ENCODE measurements around the gene TAF4B. TPM values are rescaled to one million over a fixed set of nuclear protein-coding genes. Genes with fewer than 3 reads are reported as not detected.

TAF4B gene
- total RNA-seq (2.0 and 2.6 TPM in 2 replicates), polyA plus RNA-seq (0.42 and 0.70 TPM in 2 replicates), polyA minus RNA-seq (ENCODE audit: low replicate concordance) (not detected in 2 replicates)
- 0.16 and 0.38 TPM in 2 replicates for polyA plus RNA-seq (2012)

GRCh38 chr18:26226229-26227050 is at the start of gene TAF4B:
TSS of gene TAF4B (plus strand) at chr18:26226445. CDS start at chr18:26226934, 489 bp downstream.
- Histone ChIP-seq H3K9ac (ENCODE audit: insufficient read depth, low read length) (peak within 1 kb of the TSS; percentile 57), H4K20me1 (ENCODE audit: control insufficient read depth, extremely low read depth, insufficient read depth, low read length) (no peaks in the 10 kb centered on the region), H2AFZ (ENCODE audit: low read length) (peak within 1 kb of the TSS; percentile 90), H3K4me1 (ENCODE audit: control insufficient read depth, extremely low read depth, insufficient read depth, low read length) (no peaks in the 10 kb centered on the region), H3K79me2 (ENCODE audit: control insufficient read depth, insufficient read depth, low read length) (no peaks in the 10 kb centered on the region), H3K36me3 (ENCODE audit: control insufficient read depth, insufficient read depth, low read length) (no peaks in the 10 kb centered on the region), H3K27ac (ENCODE audit: insufficient read depth, low read length) (peak within 1 kb of the TSS; percentile 17), H3K27me3 (ENCODE audit: control insufficient read depth, insufficient read depth, low read length) (no peaks in the 10 kb centered on the region), H3K4me3 (replicated peaks in 1 of 4; ENCODE audit: control extremely low read depth in 1 of 4, insufficient read depth in 1 of 4, low read depth in 3 of 4, low read length in 4 of 4) (peak within 1 kb of the TSS; percentile 71 to 83 (median 72)), H3K9me3 (ENCODE audit: control insufficient read depth, insufficient read depth, low read depth, low read length) (no peaks in the 10 kb centered on the region), H3K4me2 (ENCODE audit: extremely low read depth, insufficient read depth, low read length) (peak within 1 kb of the TSS; percentile 98)
- DNase-seq (ENCODE audit: low read depth in 2 of 2): peak; percentile 89 to 92
- TF ChIP-seq EZH2 (IDR thresholded peaks at IDR 0.05; ENCODE audit: low read length, missing control alignments) (no peak), CTCF (conservative IDR thresholded peaks at IDR 0.05 in 1 of 2, IDR thresholded peaks at IDR 0.05 in 1 of 2; ENCODE audit: low read depth in 1 of 2, low read length in 2 of 2) (no peak)

DNA sequence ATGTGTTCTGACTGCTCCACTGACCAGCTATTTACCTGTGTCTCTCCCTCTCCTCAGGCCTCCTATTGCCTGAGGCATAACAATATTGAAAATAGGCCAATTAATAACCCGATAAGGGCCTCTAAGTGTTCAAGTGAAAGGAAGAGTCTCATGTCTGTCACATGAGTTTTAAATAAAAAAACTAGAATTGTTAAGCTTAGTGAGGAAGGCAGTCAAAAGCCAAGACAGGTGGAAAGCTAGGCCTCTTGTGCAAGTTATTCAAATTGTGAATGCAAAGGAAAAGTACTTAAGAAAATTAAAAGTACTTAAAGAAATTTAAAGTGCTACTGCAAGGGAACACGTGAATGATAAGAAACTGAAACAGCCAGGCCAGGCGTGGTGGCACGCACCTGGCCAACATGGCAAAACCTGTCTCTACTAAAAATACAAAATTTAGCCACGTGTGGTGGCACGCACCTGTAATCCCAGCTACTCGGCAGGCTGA is 44.9 kb upstream of the TAF4B start:
- Histone ChIP-seq H3K27ac (ENCODE audit: insufficient read depth, low read length) (no peak overlapping the region), H3K4me2 (ENCODE audit: extremely low read depth, insufficient read depth, low read length) (no peak overlapping the region), H3K4me1 (ENCODE audit: control insufficient read depth, extremely low read depth, insufficient read depth, low read length) (no peaks in the 10 kb centered on the region), H2AFZ (ENCODE audit: low read length) (no peak overlapping the region), H3K36me3 (ENCODE audit: control insufficient read depth, insufficient read depth, low read length) (no peaks in the 10 kb centered on the region), H4K20me1 (ENCODE audit: control insufficient read depth, extremely low read depth, insufficient read depth, low read length) (no peaks in the 10 kb centered on the region), H3K9ac (ENCODE audit: insufficient read depth, low read length) (no peak overlapping the region), H3K4me3 (replicated peaks in 1 of 4; ENCODE audit: control extremely low read depth in 1 of 4, insufficient read depth in 1 of 4, low read depth in 3 of 4, low read length in 4 of 4) (no peak overlapping the region), H3K9me3 (ENCODE audit: control insufficient read depth, insufficient read depth, low read depth, low read length) (no peaks in the 10 kb centered on the region), H3K79me2 (ENCODE audit: control insufficient read depth, insufficient read depth, low read length) (no peaks in the 10 kb centered on the region), H3K27me3 (ENCODE audit: control insufficient read depth, insufficient read depth, low read length) (no peaks in the 10 kb centered on the region)
- DNase-seq (ENCODE audit: low read depth in 2 of 2): no peak
- TF ChIP-seq EZH2 (IDR thresholded peaks at IDR 0.05; ENCODE audit: low read length, missing control alignments): no peak
- no peak for TF ChIP-seq CTCF (conservative IDR thresholded peaks at IDR 0.05 in 1 of 2, IDR thresholded peaks at IDR 0.05 in 1 of 2; ENCODE audit: low read depth in 1 of 2, low read length in 2 of 2)

DNA sequence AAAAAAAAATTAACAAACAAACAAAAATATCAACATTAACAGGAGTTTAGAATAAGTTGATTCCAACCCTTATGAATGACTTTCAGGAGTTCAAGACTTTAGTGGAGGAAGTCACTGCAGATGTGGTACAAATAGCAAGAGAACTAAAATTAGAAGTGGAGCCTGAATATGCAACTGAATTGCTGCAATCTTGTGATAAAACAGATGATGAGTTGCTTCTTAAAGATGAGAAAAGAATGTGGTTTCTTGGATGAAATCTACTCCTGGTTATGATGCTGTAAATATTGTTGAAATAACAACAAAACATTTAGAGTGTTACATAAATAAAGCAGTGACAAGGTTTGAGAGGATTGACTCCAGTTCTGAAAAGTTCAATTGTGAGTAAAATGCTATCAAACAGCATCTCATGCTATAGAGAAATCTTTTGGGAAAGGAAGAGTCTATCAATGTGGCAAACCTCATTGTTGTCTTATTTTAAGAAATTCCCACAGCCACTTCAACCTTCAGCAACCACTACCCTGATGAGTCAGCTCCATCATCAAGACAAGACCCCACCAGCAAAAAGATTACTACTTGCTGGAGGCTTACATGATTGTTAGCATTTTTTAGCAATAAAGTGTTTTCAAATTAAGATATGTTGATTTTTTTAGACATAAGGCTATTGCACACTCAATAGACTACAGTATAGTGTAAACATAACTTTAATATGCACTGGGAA is 42.7 kb upstream of the TAF4B start:
- H3K27me3 ChIP-seq (ENCODE audit: control insufficient read depth, insufficient read depth, low read length): no peaks in the 10 kb centered on the region
- no peaks in the 10 kb centered on the region for H3K79me2 ChIP-seq (ENCODE audit: control insufficient read depth, insufficient read depth, low read length)
- no peaks in the 10 kb centered on the region for H3K4me1 ChIP-seq (ENCODE audit: control insufficient read depth, extremely low read depth, insufficient read depth, low read length)
- H2AFZ ChIP-seq (ENCODE audit: low read length): no peak overlapping the region
- no peak overlapping the region for H3K4me2 ChIP-seq (ENCODE audit: extremely low read depth, insufficient read depth, low read length)
- H4K20me1 ChIP-seq (ENCODE audit: control insufficient read depth, extremely low read depth, insufficient read depth, low read length): no peaks in the 10 kb centered on the region
- H3K27ac ChIP-seq (ENCODE audit: insufficient read depth, low read length): no peak overlapping the region
- no peak overlapping the region for H3K9ac ChIP-seq (ENCODE audit: insufficient read depth, low read length)
- H3K36me3 ChIP-seq (ENCODE audit: control insufficient read depth, insufficient read depth, low read length): no peaks in the 10 kb centered on the region
- TF ChIP-seq EZH2 (IDR thresholded peaks at IDR 0.05; ENCODE audit: low read length, missing control alignments): no peak
- no peak for TF ChIP-seq CTCF (conservative IDR thresholded peaks at IDR 0.05 in 1 of 2, IDR thresholded peaks at IDR 0.05 in 1 of 2; ENCODE audit: low read depth in 1 of 2, low read length in 2 of 2)
- DNase-seq (ENCODE audit: low read depth in 2 of 2): no peak
- H3K4me3 ChIP-seq (replicated peaks in 1 of 4; ENCODE audit: control extremely low read depth in 1 of 4, insufficient read depth in 1 of 4, low read depth in 3 of 4, low read length in 4 of 4): no peak overlapping the region
- no peaks in the 10 kb centered on the region for H3K9me3 ChIP-seq (ENCODE audit: control insufficient read depth, insufficient read depth, low read depth, low read length)
